NCI-H187 (cell line): Measurements from ENCODE around the gene AK1.
"Not testable (repeated sequence)": the region's sequence is repeated elsewhere in the genome, so short reads cannot be mapped to it uniquely, and the experiment has no call there.

Experiments
- DNase-seq, 2 experiments: peaks; one replicate each; lab custom pipeline; 2025; lab: John Stamatoyannopoulos, UW

Gene AK1

GRCh38 chr9:127847833-127848755 lies 29.4 kb downstream of the AK1 start:
- DNase-seq: no peak

GRCh38 chr9:127847178-127847510 lies 30.3 kb downstream of the AK1 start:
- DNase-seq: no peak

DNA sequence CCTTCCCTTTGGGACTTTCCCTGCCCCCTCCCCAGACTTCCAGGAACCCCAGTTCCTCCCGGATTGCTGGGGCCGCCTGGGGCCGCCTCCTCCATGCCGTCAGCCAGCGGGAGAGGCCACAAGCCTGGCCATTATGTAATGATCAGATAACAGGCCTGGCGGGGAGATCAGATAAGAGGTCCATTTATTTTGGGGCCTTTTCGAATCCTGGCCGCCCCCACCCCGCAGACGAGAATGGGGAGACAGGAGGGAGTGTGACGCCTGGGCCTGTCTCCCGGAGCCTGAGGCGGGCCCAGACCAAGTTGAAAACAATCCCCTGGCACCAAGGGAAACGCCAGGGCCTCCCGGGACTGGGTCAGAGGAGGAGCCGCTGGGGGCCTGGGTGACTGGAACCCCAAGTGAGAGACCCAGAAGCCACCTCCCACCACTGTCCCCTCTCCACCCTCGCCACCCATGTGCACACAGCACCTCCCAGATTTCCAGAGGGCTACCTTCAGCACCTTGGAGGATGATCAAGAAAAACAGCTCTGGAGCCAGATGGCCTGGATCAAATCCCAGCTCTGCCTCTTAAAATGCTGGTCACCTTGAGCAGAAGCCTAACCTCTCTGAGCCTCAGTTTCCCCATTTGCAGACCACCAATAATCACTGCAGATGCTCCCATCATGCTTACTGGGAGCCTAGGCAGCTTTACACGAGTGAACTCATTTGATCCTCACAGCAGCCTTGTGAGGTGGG lies 30.9 kb downstream of the AK1 start:
- no peak for DNase-seq

- not testable (repeated sequence) for DNase-seq
Observed at GRCh38 chr9:127845619-127846018, 31.9 kb downstream of the AK1 start.

DNA sequence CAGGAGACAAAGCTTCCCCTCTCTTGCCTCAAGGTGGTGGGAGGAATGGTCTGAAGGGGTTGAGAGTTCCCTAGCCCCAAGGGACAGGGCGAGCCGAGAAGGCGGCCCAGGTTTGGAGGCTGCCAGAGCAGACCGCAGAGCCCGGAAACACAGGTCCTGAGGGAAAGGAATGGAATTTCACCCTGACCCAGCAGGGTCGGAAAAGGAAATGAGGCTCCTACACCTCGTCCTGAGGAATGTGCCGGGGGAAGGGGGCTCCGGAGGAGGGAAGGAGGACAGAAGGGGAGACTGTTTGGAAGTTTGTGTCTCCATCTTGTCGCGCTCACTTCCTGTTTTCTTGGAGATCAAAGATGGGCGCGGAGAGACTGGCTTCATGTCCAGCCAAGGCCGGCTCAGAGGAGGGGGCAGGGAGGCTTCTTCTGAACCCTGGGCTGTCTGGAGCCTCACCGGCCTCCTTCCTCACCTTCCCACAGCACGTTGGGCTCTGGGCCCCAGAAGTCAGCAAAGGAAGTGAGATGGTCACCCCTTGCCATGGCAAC lies 32.6 kb downstream of the AK1 start:
- DNase-seq: no peak

DNA sequence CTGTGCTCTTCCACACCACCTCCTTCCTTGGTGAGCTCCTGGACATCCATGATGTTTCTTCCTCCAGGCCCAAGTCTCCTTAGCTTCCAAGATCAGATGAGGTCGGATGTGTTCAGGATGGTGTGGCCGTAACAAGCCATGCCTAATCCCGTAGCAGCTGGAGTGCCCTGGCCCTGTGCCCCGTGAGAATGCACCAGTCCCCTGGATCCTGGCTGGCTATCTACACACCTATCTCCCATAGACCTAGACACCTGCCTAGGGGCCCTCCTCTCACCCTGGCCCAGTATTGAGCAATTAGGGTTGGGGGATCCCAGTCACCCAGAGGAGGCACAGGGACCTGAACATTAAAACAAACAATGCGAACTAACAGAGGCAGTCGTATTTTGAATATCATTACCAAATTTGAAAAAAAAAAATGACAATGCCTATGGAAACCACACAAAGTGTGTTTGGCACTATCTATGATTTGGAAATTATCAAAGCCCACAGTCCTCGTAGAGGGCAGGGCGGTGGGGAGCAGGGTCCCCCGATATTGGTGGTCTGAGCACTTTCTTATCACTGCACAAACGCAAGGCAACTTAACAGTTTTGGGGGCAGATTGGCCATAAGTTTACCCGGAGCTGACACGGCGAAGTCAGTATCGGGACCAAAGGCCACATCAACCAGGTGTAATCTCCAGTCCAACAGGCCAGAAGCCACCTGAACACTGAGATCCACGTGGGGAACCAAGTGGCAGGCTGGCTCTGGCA lies 36.2 kb downstream of the AK1 start:
- DNase-seq: no peak

DNA sequence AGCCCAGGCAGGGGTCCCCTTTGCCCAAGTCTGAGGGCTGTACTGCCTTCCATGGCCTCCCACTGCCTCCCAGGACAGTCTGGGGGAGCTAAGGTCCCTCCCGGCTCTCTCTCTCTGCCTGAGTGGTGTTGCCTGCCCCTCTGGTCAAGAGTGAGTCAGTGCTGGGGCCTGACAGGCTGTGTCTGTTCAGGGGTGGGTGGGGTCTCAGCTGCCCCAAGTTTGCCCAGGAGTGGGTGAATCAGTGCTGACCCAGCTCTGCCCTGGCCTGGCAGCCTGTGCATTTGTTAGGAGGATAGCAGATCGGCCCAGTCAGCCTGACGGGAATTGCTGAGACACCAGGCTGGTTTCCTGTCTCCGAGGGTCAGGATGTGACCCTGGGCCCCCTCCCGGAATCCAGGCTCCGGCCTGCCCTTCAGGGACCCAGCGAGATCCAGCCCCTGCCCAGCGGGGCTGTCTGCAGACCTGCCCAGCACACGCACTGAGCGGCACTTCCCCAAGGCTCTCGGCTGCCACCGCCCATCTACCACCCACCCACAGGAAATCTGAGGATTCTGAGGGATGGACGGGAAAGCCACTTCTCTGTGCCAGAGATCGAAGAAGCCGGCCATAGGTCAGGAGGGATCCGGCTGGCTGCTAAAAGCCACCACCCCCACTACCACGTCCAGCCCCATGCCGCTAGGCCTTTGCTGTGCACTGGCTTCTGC lies 38.9 kb downstream of the AK1 start:
- no peak for DNase-seq

GRCh38 chr9:127837346-127837745 lies 40.1 kb downstream of the AK1 start:
- DNase-seq: no peak

GRCh38 chr9:127836561-127836960 lies 40.9 kb downstream of the AK1 start:
- not testable (repeated sequence) for DNase-seq

DNA sequence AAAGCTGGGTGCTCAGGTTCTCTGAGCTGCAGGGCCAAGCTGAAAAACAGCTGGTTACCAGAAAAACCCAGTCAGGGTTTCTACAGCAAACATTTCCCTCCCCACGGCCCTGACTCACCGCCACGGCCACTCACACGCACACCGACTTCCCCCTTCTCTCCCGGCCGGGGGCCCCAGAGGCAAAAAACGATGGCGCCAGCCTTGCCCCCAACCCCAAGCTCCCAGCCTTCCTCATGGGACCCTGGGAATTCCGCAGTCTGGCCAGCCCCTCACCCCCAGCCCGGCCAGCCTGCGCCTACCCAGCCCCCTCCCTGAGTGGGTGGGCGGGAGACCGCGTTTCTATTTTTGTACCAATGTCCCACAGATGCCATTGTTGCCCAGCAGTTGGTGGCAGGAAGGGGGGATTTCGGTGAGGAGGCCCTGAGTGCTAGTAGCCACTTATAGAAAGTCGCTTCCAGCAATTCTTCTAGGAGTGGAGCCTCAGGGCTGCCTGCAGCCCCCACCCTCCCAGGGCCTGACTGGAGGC lies 41.4 kb downstream of the AK1 start:
- DNase-seq: no peak

GRCh38 chr9:127833555-127833954 lies 43.9 kb downstream of the AK1 start:
- no peak for DNase-seq

DNA sequence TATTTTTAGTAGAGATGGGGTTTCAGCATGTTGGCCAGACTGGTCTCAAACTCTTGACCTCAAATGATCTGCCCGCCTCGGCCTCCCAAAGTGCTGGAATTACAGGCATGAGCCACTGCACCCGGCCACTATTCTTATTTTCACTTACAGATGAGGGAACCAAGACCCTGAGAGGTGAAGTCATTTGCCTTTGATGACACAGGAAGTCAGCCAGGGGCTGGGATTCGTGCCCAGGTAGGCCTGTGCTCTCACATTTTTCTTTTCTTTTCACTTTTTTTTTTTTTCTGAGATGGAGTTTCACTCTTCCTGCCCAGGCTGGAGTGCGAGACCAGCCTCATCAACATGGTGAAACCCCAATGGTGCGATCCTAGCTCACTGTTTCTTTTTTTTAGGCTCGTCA lies 45.2 kb downstream of the AK1 start:
- no peak for DNase-seq

- DNase-seq: no peak
Observed at GRCh38 chr9:127829205-127829906, 48.1 kb downstream of the AK1 start.

DNA sequence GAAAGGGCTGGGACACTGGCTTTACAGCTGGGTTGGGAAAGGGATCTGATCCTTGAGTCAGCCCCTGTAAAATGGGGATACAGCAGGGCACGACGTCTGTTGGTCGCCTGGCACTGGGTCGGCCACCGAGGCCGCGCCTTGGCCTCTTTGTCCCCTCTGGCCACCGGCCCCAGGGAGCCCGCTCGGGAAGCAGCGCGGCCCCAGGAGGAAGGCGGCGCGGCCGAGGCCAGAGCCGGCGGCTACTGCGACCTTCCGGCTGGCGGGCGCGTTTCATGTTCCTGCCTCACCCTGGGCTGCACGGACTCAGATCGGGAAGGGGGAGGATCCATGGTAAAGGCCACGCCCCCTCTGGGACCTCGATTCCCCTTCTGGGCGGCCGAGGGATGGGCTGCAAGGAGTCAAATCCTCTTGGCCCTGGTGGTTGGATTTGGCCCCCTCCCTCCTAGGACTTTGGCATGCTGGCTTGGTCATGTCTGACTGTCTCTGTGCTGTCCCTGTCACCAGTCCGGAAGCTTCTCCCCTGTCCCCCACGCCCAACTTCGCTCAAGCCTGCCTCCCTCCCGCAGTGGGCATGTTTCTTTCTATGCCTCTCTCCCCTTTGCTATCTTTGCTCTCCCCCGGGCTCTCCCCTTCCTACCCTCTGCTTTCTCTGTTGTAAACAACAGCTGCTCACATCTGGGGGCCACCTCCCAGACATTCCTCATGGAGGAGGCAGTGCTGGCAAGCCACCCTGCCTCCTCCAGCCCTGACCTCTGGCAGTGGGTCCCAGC lies 49.0 kb downstream of the AK1 start:
- no peak for DNase-seq

- no peak for DNase-seq
Observed at GRCh38 chr9:127826253-127826913, 51.1 kb downstream of the AK1 start.

GRCh38 chr9:127825319-127826051 lies 52.0 kb downstream of the AK1 start:
- no peak for DNase-seq

DNA sequence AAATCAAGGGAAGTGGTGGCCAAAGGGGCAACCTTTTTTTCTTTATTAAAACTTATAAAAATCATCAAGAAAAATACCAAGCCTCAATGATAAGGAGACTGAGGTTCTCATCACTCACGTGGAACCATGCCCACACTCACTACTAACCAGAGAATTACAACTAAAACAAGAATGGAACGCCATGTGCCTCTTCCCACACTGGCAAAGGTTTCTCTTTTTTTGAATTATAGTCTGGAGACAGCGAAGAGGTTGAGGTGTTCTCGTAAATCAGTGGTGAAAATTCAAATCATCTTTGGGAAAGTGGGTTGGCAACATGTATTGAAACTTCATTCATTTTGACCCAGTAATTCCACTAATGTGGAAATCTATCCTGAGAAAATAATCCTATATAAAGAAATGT lies 55.4 kb downstream of the AK1 start:
- DNase-seq: no peak

DNA sequence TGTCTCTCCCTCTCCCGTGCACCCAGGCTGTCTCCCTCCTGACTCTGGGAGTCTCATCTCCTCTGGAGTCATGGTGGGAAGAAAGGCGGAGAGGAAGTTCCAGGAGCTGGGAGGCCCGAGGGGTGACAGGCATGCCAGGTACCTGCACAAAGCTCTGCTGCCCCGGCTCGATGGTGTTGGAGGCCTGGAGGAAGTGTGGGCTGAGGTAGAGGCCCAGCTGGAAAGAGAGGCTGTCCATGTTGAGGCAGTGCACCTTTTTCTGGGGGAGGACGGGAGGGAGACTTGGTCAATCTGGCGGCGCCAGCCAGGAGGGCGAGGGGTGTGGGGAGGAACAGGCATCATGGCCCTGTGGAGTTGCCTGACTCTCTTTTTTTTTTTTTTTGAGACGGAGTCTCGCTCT lies 58.9 kb downstream of the AK1 start:
- DNase-seq: no peak
